NCI-H748 treated with DMSO at 0.1 percent for 48 hours (cell line): ENCODE results near the gene PDXP.
"Not testable (repeated sequence)": the region's sequence is repeated elsewhere in the genome, so short reads cannot be mapped to it uniquely, and the experiment has no call there.

Source experiments
- DNase-seq: peaks from one replicate; lab custom pipeline; 2025; lab: John Stamatoyannopoulos, UW

The PDXP gene, protein sequence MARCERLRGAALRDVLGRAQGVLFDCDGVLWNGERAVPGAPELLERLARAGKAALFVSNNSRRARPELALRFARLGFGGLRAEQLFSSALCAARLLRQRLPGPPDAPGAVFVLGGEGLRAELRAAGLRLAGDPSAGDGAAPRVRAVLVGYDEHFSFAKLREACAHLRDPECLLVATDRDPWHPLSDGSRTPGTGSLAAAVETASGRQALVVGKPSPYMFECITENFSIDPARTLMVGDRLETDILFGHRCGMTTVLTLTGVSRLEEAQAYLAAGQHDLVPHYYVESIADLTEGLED

GRCh38 chr22:37658133-37659065 lies at the start of gene PDXP:
Gene PDXP (plus strand): TSS chr22:37658723. CDS start chr22:37658783, 60 bp downstream.
- peak; percentile 89 for DNase-seq

GRCh38 chr22:37609240-37610152 lies 49.0 kb upstream of the PDXP start:
- DNase-seq, result no peak

DNA sequence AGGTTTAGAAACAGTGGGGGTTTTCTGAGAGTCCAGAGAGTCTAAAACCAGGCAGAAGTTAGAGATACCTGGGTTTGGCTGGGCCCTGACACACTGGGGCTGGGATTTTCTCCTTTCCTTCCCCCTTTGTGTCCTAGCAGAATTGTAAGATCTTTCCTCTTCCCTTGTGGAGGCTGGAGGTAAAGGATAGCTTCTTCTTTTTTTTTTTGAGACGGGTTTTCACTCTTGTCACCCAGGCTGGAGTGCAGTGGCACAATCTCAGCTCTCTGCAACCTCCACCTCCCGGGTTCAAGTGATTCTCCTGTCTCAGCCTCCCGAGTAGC lies 48.4 kb upstream of the PDXP start:
- DNase-seq, result not testable (repeated sequence)

- DNase-seq, result no peak
Measured at GRCh38 chr22:37610480-37611129, 47.9 kb upstream of the PDXP start.

DNA sequence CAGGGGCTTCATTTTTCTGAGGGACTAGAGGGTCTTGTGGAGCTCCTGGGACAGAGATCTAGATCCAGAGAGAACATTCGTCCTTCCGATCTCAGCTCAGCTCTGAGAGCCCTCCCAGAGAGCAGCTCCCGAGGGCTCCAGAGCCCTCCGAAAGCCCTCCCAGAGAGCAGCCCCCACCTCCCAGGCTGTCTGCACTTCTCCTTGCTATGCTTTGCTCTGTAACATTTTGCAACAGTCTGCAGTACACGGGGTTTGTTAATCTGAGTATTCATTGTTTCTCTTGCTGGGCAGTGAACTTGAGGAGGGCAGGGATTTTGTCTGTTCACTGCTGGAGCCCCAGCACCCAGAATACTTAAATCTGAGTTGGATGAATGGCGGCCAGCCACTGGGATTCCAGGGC lies 47.3 kb upstream of the PDXP start:
- no peak for DNase-seq

- DNase-seq, result no peak
Measured at GRCh38 chr22:37616201-37617083, 42.1 kb upstream of the PDXP start.

DNA sequence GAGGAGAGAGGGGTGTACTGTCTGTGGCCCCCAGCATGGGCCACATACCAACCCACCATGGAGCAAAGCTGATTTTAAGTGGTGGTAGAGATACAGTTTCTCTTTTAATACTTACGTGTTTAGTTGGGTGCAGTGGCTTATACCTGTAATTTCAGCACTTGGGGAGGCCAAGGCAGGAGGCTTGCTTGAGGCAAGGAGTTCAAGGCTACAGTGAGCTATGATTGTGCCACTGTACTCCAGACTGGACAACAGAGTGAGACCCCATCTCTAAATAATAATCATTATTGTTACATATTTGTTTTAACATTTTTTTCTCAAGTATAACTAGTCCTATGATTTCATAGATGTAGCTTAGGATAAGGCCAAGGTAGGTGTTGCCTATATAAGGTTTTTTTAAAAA lies 41.1 kb upstream of the PDXP start:
- no peak for DNase-seq

DNA sequence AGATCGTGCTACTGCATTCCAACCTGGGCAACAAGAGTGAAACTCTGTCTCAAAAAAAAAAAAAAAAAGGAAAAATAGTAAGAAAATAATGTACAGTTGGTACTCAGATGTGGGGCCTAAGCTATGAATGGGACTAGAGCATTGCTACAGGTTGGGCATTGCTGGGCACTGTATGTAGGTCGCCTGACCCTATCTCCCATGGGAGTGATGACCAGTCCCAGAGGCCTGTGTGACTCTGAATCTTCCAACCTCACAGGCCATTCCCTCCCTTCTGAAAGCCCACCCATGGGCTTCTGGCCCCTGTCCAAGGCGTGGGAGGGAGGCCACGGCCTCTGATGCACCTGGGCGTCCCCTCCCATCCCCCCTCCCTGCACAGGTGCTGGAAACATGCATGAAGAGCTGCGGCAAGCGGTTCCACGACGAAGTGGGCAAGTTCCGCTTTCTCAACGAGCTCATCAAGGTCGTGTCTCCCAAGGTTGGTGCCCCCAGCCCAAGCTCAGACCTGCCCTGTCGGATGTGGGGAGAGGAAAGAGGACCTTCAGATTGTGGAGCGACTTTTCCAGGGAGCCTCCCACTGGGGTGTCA lies 40.4 kb upstream of the PDXP start:
- no peak for DNase-seq

- no peak for DNase-seq
Measured at GRCh38 chr22:37618674-37619073, 39.8 kb upstream of the PDXP start.

GRCh38 chr22:37619991-37620390 lies 38.5 kb upstream of the PDXP start:
- DNase-seq, result no peak

- no peak for DNase-seq
Measured at GRCh38 chr22:37621352-37621860, 37.1 kb upstream of the PDXP start.

GRCh38 chr22:37623075-37624016 lies 35.2 kb upstream of the PDXP start:
- DNase-seq, result no peak

GRCh38 chr22:37624017-37624365 lies 34.5 kb upstream of the PDXP start:
- no peak for DNase-seq

- no peak for DNase-seq
Measured at GRCh38 chr22:37624876-37625275, 33.6 kb upstream of the PDXP start.

DNA sequence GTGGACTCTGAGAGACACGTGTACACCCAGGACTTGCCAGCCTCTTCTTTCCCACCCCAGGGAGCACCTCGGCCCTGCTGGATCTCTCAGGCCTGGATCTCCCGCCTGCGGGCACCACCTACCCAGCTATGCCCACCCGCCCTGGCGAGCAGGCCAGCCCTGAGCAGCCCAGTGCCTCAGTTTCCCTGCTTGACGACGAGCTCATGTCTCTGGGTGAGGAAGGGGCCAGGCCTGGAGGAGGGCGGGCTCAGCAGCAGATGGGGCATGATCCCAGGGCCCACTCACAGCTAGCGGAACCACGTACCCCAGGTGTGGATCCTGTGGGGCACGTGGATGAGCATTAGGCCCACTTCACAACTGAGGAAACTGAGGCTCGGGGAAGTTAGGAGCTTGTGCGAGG lies 32.8 kb upstream of the PDXP start:
- no peak for DNase-seq

DNA sequence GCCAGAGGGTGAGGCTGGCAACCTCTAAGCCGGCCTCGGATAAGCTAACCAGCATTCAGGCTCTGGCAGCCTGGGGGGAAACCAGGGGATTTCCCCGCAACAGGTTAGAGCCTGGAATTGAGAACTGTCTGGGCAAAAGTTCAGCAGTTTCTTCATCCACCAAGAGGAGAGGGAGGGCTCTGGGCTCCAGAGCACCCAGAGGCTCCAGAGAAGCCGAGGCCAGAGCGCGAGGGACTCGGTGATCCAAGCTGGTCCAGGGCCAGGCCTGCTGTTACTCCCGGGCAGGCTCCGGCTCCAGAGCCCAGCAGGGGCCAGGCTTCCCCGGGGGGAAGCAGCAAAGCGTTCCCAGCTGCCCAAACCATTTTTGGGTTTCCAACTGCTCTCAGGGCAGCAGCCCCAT lies 32.4 kb upstream of the PDXP start:
- no peak for DNase-seq

GRCh38 chr22:37626556-37627075 lies 31.9 kb upstream of the PDXP start:
- DNase-seq, result no peak

- DNase-seq, result no peak
Measured at GRCh38 chr22:37627121-37627520, 31.4 kb upstream of the PDXP start.

DNA sequence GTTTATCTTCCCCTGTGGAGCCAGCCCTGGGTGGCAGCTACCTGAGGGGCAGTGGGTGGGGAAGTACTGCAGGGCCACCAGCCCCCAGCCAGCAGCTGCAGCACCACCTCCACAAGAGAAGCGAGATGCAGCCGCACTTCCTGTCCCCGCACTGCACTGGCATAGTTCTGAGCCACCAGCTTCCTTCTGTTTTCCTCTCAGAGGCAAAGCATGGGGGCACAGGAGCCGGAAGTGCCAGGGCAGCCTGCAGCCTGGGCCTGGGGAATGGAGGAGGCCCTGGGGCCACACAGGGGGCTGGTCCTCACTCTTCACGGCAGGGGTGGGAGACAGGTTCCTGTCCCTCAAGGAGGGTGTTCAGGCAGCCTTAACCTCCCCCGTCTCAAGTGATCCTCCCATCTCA lies 31.0 kb upstream of the PDXP start:
- no peak for DNase-seq
